Activated naive CD4-positive, alpha-beta T cell (primary cell): ENCODE measurements around the gene GEN1.

Experiments used
- DNase-seq, 4 experiments: peaks; one replicate each; lab custom pipeline; 2025; lab: John Stamatoyannopoulos, UW

GEN1 gene

DNA sequence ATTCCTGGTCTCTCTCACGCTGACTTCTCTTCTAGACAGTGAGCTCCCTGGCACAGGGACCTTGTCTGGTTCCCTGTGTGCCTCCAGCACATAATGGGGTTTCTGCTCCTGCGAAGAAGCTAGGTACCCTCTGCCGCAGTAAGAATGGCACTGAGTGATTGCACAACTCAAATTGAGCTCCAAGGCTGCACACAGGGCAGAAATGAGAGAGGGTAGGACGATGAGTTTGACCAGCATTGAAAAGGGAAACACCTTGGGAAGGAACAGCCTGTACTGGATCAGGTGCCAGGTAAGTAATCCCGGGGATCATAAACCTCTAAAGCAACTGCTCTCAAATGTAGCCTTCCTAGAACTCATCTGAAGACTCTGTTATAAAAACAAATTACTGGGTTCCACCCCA lies 41.4 kb downstream of the GEN1 start:
- no peak for DNase-seq

- no peak for DNase-seq
These were observed 44.4 kb downstream of the GEN1 start for GRCh38 chr2:17798338-17798737.

GRCh38 chr2:17799301-17800120 lies 45.6 kb downstream of the GEN1 start:
- DNase-seq: no peak

- no peak for DNase-seq
These were observed 46.3 kb downstream of the GEN1 start for GRCh38 chr2:17800219-17800618.

GRCh38 chr2:17800693-17801458 lies 46.9 kb downstream of the GEN1 start:
- DNase-seq: no peak

- DNase-seq: no peak
These were observed 49.6 kb downstream of the GEN1 start for GRCh38 chr2:17803497-17803896.

- no peak for DNase-seq
These were observed 50.4 kb downstream of the GEN1 start for GRCh38 chr2:17804358-17804757.

GRCh38 chr2:17805166-17805565 lies 51.2 kb downstream of the GEN1 start:
- no peak for DNase-seq

- no peak for DNase-seq
These were observed 51.9 kb downstream of the GEN1 start for GRCh38 chr2:17805717-17806363.

- no peak for DNase-seq
These were observed 59.2 kb downstream of the GEN1 start for GRCh38 chr2:17813010-17813741.

- no peak for DNase-seq
These were observed 60.0 kb downstream of the GEN1 start for GRCh38 chr2:17813742-17814473.

- no peak for DNase-seq
These were observed 60.7 kb downstream of the GEN1 start for GRCh38 chr2:17814601-17815000.

- no peak for DNase-seq
These were observed 61.7 kb downstream of the GEN1 start for GRCh38 chr2:17815468-17816184.

DNA sequence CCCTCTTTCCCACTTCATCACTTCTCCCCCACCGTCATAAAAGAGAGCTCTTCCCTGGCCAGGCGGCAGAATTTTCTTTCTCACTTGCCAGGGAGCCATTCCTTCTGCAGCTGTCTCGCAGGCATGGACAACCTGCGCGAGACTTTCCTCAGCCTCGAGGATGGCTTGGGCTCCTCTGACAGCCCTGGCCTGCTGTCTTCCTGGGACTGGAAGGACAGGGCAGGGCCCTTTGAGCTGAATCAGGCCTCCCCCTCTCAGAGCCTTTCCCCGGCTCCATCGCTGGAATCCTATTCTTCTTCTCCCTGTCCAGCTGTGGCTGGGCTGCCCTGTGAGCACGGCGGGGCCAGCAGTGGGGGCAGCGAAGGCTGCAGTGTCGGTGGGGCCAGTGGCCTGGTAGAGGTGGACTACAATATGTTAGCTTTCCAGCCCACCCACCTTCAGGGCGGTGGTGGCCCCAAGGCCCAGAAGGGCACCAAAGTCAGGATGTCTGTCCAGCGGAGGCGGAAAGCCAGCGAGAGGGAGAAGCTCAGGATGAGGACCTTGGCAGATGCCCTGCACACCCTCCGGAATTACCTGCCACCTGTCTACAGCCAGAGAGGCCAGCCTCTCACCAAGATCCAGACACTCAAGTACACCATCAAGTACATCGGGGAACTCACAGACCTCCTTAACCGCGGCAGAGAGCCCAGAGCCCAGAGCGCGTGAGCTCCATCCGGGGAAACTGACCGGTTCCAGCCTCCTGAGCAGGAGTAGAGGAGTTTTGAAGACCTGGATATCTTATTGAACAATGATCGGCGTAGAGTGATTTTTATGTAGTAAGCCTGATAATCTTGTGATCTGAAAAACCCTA lies 62.7 kb downstream of the GEN1 start, which contains the start of gene MSGN1:
TSS of gene MSGN1 (plus strand) at position 65 of the 850 bp plus-strand sequence. CDS start at position 124, 59 bp downstream.
- no peak for DNase-seq

DNA sequence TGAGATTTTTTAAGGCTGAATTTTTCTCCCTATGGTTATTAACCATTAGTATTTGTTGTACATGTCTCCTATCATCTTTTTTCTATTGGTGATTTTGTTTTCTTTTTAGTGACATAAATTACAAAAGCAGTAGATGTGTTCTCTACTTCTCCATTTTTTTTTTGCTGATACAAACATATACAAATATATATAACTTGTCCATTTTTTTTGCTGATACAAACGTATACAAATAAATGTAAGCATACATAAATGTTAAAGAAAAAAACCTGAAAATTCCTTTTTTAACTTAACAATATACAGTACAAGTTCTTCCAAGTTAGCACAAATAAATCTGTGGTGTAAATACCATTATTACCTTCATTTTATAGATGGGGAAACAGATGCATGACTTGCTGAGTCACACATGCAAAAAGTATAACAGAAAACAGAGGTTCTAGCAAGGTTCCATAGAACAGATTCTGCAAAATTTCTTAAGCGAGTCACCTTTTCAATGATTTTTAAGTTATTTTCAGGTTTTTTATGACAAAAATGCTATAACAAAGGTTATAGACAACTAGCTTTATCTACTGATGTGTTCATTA lies 64.4 kb downstream of the GEN1 start:
- no peak for DNase-seq

DNA sequence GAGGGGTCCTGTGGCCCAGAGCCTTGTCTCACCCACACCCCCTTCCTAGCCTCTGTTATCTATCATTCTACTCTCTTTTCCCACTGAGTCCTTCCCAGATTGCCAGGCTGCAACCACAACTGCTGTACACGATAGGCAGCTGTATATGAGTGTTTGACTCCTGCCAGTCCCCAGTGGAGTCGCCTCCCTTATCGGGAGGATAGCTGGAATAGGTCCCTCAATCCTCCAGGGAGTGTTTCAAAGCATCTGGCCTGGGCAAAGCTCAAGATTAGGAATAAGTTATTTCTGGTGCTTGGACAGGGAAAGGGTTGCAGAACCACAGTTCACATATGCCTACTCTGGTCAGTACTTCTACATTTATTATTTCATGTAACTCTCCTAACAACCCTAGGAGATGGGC lies 67.1 kb downstream of the GEN1 start:
- no peak for DNase-seq

GRCh38 chr2:17821535-17822444 lies 67.9 kb downstream of the GEN1 start:
- DNase-seq: no peak

DNA sequence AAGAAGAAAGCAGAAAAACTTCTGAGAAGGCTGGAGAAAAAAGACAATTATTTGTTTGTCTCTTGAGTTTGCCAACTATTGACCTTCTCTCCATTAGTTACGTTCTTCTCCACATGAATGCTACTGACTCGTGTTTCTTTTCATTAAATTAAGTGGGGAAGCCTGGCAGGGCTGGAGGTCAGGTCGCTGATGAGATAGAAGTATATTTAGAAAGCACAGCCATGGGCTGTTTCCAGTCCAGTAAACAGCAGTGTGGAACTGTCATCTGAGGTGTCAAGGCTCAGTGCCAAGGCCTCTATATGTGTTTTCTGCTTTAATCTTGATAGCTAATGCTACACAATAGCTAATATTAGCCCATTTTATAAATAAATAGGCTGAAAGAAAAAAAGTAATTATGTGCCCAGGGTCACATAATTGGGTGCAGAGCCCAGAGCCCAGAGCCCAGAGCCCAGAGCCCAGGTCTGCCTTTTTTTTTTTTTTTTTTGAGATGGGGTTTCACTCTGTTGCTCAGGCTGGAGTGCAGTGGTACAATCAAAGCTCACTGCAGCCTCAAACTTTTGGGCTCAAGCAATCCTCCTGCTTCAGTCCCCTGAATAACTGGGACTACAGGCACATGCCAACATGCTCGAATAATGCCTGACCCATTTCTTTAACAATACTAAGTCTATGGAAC lies 68.6 kb downstream of the GEN1 start:
- DNase-seq: no peak
